Measurements from ENCODE around the gene ZNF142.
"Not testable (repeated sequence)": the region's sequence is repeated elsewhere in the genome, so short reads cannot be mapped to it uniquely, and the experiment has no call there.

DNA sequence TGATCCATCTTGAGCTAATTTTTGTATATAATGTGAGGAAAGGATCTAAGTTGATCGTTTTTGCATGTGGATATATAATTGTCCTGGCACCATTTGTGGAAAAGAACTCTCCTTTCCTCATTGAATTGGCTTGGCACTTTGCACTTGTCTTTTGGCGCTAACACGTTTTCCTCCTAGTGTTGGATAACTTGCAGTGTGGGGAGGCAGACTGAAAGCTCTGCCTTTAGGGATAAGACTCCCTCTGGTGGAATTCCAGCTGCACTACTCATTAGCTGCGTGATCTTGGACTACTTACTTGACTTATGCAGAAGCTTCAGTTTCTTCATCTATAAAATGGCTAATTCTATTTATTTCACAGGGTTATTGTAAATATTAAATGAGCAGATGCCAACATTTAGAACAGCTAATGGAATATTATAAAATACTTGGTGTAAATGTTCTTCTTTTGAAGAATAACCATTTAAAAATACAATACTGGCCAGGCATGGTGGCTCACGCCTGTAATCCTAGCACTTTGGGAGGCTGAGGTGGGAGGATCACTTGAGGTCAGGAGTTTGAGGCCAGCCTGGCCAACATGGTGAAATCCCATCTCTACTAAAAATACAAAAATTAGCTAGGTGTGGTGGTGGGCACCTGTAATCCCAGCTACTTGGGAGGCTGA lies 28.1 kb upstream of the ZNF142 start:
- TF ChIP-seq POLR2A (IDR thresholded peaks at IDR 0.05): not testable (repeated sequence)
- TF ChIP-seq, protein P1, sequence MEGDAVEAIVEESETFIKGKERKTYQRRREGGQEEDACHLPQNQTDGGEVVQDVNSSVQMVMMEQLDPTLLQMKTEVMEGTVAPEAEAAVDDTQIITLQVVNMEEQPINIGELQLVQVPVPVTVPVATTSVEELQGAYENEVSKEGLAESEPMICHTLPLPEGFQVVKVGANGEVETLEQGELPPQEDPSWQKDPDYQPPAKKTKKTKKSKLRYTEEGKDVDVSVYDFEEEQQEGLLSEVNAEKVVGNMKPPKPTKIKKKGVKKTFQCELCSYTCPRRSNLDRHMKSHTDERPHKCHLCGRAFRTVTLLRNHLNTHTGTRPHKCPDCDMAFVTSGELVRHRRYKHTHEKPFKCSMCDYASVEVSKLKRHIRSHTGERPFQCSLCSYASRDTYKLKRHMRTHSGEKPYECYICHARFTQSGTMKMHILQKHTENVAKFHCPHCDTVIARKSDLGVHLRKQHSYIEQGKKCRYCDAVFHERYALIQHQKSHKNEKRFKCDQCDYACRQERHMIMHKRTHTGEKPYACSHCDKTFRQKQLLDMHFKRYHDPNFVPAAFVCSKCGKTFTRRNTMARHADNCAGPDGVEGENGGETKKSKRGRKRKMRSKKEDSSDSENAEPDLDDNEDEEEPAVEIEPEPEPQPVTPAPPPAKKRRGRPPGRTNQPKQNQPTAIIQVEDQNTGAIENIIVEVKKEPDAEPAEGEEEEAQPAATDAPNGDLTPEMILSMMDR (IDR thresholded peaks at IDR 0.05 in 4 of 5, conservative IDR thresholded peaks at IDR 0.05 in 1 of 5): peak; percentile 59 to 80 (median 67)

All from gastrocnemius medialis (tissue), 4 donors.